Measurements from ENCODE around the gene FUNDC1. TPM values are rescaled to one million over a fixed set of nuclear protein-coding genes. Genes with fewer than 3 reads are reported as not detected.

Gene FUNDC1
- polyA plus RNA-seq, 1 donor: 12.9 TPM

DNA sequence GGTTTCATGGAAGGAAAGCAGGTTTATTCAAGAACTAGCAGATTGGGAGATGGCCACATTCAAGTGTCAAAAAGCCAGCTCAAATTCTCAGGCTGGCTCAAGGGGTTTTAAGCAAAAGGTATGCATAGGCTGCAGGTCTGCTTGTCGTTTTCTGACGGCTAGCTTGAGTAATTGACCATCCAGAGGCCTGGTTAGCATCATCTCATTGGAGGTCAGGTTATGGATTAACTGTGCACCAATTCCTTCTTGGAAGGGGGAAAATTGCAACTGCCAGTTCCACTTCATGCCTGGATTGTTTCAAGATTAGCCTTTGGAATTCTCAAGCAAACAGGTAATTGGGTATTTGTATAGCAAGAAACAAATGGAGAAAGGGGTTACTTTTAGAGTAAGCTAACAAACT lies 62.1 kb downstream of the FUNDC1 start:
- DNase-seq (ENCODE audit: low read depth): no peak

DNA sequence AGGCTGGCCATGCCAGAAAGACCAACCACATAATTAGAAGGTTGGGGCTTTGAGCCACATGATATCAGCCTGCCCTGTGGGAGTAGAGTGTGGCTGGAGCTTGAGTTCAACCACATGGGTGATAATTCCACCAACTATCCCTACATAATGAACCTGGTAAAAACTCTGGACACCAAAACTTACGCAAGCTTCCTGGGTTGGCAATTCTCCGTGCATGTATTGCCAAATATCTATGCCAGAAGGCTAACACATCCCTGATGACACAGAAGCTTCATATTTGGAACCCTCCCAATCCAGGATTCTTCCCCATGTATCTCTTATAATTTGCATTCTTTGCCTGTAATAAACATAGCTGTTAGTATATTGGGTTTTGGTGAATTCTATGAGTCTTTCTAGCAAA lies 68.2 kb downstream of the FUNDC1 start:
- no peak for DNase-seq (ENCODE audit: low read depth)

Other genes starting within 250 kb of the FUNDC1 start
- gene EFHC2, start 199.2 kb downstream of the FUNDC1 start, polyA plus RNA-seq (ENCODE audit: insufficient read length): 0.08 TPM